Right lobe of liver (tissue), 4 donors: Measurements from ENCODE around the gene RBM28.

ENCODE experiments used
- CTCF ChIP-seq, 4 donors: fragments of 200-600 bp in 3 of 4; fragments of 450-650 bp in 1 of 4; IDR thresholded peaks; one replicate each; pipeline versions ENCODE4 v1.5.1 to v1.8.0; 2016 to 2022; ENCODE audit warnings: antibody characterized with exemption in 4 of 4, mild to moderate bottlenecking in 2 of 4
- POLR2A ChIP-seq: fragments of 450-650 bp; IDR thresholded peaks from one replicate; pipeline ENCODE4 v1.6.1; 2017; ENCODE audit warnings: antibody characterized with exemption, mild to moderate bottlenecking
- donor health status: DM: no; HTN: no; CAD: no.
- donor health status: DM: no; HTN: no; CAD: no.
- donor health status: DM: no; HTN: yes; CAD: no.

- TF ChIP-seq CTCF (IDR thresholded peaks at IDR 0.05) (no peak), POLR2A (no peak)
These were observed 29.9 kb upstream of the RBM28 start for GRCh38 chr7:128373606-128374005.
